ENCODE results near the gene CLRN2. TPM values are rescaled to one million over a fixed set of nuclear protein-coding genes. Genes with fewer than 3 reads are reported as not detected.

CLRN2 gene
- total and polyA plus RNA-seq, 2 donors (not counting 3 experiments of a cell fraction or from before 2014, with no cell fraction given) = not detected

- Histone ChIP-seq H3K79me2 (ENCODE audit: control insufficient read depth, insufficient read depth, low read length) (no peaks in the 10 kb centered on the region), H3K4me3 (replicated peaks in 1 of 3; ENCODE audit: insufficient read depth in 1 of 3, low read depth in 1 of 3, low read length in 3 of 3) (no peak overlapping the region), H3K4me1 (ENCODE audit: control insufficient read depth, extremely low read depth, insufficient read depth, low read length) (peaks cover 5% of the 10 kb centered on the region), H3K36me3 (ENCODE audit: control insufficient read depth in 2 of 2, extremely low read depth in 1 of 2, insufficient read depth in 2 of 2, low read length in 2 of 2) (no peaks in the 10 kb centered on the region), H3K9me3 (replicated peaks; ENCODE audit: control insufficient read depth, insufficient read depth, low read length) (no peaks in the 10 kb centered on the region), H2AFZ (ENCODE audit: low read depth, low read length) (no peak overlapping the region), H3K9ac (replicated peaks; ENCODE audit: extremely low read depth, insufficient read depth, low read length) (no peak overlapping the region), H4K20me1 (replicated peaks; ENCODE audit: control insufficient read depth, extremely low read depth, insufficient read depth, low read length) (no peaks in the 10 kb centered on the region), H3K27ac (ENCODE audit: insufficient read depth, low read depth, low read length) (no peak overlapping the region), H3K4me2 (ENCODE audit: insufficient read depth, low read length) (no peak overlapping the region), H3K9me1 (replicated peaks; ENCODE audit: control insufficient read depth, extremely low read depth, insufficient read depth, low read length) (no peaks in the 10 kb centered on the region), H3K27me3 (ENCODE audit: control insufficient read depth in 2 of 2, insufficient read depth in 2 of 2, low read length in 2 of 2) (no peaks in the 10 kb centered on the region)
- FAIRE-seq = no peak
- DNase-seq (ENCODE audit: low read depth, low spot score) = no peak
- dilution Hi-C loops (cut with MboI; ENCODE audit: extremely low pct_ligation_motif_present, low sequenced_read_pairs) = no loop called here
- CTCF ChIA-PET = no interaction called here
- BruUV-seq (replicated peaks) = no TSS peak
- no peak for TF ChIP-seq POLR2A (IDR thresholded peaks at IDR 0.05; ENCODE audit: low read depth, low read length)
- TF ChIP-seq POLR2AphosphoS5 (IDR thresholded peaks at IDR 0.05; ENCODE audit: insufficient read depth, low read depth, low read length) = no peak
- no peak for TF ChIP-seq EZH2 (IDR thresholded peaks at IDR 0.05; ENCODE audit: borderline replicate concordance, low read depth, low read length, severe bottlenecking)
- TF ChIP-seq, protein P1, sequence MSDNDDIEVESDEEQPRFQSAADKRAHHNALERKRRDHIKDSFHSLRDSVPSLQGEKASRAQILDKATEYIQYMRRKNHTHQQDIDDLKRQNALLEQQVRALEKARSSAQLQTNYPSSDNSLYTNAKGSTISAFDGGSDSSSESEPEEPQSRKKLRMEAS (IDR thresholded peaks at IDR 0.05; ENCODE audit: insufficient read depth, insufficient read length) = no peak
- TF ChIP-seq, protein P2, sequence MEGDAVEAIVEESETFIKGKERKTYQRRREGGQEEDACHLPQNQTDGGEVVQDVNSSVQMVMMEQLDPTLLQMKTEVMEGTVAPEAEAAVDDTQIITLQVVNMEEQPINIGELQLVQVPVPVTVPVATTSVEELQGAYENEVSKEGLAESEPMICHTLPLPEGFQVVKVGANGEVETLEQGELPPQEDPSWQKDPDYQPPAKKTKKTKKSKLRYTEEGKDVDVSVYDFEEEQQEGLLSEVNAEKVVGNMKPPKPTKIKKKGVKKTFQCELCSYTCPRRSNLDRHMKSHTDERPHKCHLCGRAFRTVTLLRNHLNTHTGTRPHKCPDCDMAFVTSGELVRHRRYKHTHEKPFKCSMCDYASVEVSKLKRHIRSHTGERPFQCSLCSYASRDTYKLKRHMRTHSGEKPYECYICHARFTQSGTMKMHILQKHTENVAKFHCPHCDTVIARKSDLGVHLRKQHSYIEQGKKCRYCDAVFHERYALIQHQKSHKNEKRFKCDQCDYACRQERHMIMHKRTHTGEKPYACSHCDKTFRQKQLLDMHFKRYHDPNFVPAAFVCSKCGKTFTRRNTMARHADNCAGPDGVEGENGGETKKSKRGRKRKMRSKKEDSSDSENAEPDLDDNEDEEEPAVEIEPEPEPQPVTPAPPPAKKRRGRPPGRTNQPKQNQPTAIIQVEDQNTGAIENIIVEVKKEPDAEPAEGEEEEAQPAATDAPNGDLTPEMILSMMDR (IDR thresholded peaks at IDR 0.05; ENCODE audit: extremely low read depth in 1 of 2, insufficient read depth in 1 of 2, low read depth in 1 of 2, low read length in 2 of 2) = no peak
- no peak for TF ChIP-seq FOS (IDR thresholded peaks at IDR 0.05; ENCODE audit: borderline replicate concordance, insufficient read depth, low read length)
- intact Hi-C loops (cut with micrococcal nuclease) = no loop called here
- POLR2A ChIA-PET = no interaction called here
Observed at GRCh38 chr4:17477774-17478472, 37.0 kb upstream of the CLRN2 start.
